GM23248 (cell line): ENCODE results near the gene TTF1. TPM values are rescaled to one million over a fixed set of nuclear protein-coding genes. Genes with fewer than 3 reads are reported as not detected.

ENCODE experiments used
- DNase-seq: peaks from one replicate; pipeline ENCODE4 v3.0.0-alpha.2; 2015
- H2AFZ ChIP-seq: fragments of 200-600 bp; sonication (generic); 2 replicates; pipeline ENCODE4 v1.6.1; 2016; ENCODE audit warnings: antibody characterized with exemption
- H3F3A ChIP-seq: fragments of 200-600 bp; sonication (generic); 2 replicates; pipeline ENCODE4 v1.6.1; 2016; ENCODE audit warnings: mild to moderate bottlenecking, antibody characterized with exemption, mixed run types; ENCODE audit not compliant: insufficient read depth
- H3K27ac ChIP-seq: fragments of 200-600 bp; sonication (generic); 2 replicates; pipeline ENCODE4 v1.5.1; 2016; ENCODE audit warnings: mild to moderate bottlenecking
- H3K27me3 ChIP-seq: fragments of 200-600 bp; sonication (generic); replicated peaks from 2 replicates; pipeline ENCODE4 v1.6.1; 2016; ENCODE audit warnings: mild to moderate bottlenecking; ENCODE audit not compliant: insufficient read depth
- H3K36me3 ChIP-seq: fragments of 200-600 bp; sonication (generic); 2 replicates; pipeline ENCODE4 v1.6.1; 2016; ENCODE audit warnings: low read depth, mild to moderate bottlenecking
- H3K4me1 ChIP-seq: fragments of 200-600 bp; sonication (generic); 2 replicates; pipeline ENCODE4 v1.6.1; 2016; ENCODE audit warnings: mild to moderate bottlenecking; ENCODE audit not compliant: insufficient read depth
- H3K4me2 ChIP-seq: fragments of 200-600 bp; sonication (generic); one replicate; pipeline ENCODE4 v1.6.1; 2016; ENCODE audit warnings: mild to moderate bottlenecking; ENCODE audit not compliant: unreplicated experiment
- H3K4me3 ChIP-seq: fragments of 200-600 bp; sonication (generic); 2 replicates; pipeline ENCODE4 v1.5.1; 2016; ENCODE audit warnings: mild to moderate bottlenecking
- H3K79me2 ChIP-seq: fragments of 200-600 bp; sonication (generic); 2 replicates; pipeline ENCODE4 v1.6.1; 2016; ENCODE audit warnings: mild to moderate bottlenecking; ENCODE audit not compliant: insufficient read depth
- H3K9ac ChIP-seq: fragments of 200-600 bp; sonication (generic); 2 replicates; pipeline ENCODE4 v1.6.1; 2016; ENCODE audit warnings: mild to moderate bottlenecking
- H3K9me2 ChIP-seq: fragments of 200-600 bp; sonication (generic); 2 replicates; pipeline ENCODE4 v1.6.1; 2016; ENCODE audit warnings: mixed run types, mild to moderate bottlenecking, moderate library complexity; ENCODE audit not compliant: insufficient read depth
- H3K9me3 ChIP-seq: fragments of 200-600 bp; sonication (generic); one replicate; pipeline ENCODE4 v1.6.1; 2017; ENCODE audit warnings: low read depth
- H4K20me1 ChIP-seq: fragments of 200-600 bp; sonication (generic); 2 replicates; pipeline ENCODE4 v1.6.0; 2016; ENCODE audit not compliant: insufficient read depth
- EZH2 ChIP-seq: fragments of 200-600 bp; sonication (generic); IDR thresholded peaks from 2 replicates; pipeline ENCODE4 v1.6.1; 2018; ENCODE audit warnings: antibody characterized with exemption, mild to moderate bottlenecking; ENCODE audit not compliant: insufficient read depth, poor library complexity, severe bottlenecking
- EZH2phosphoT487 ChIP-seq: fragments of 200-600 bp; sonication (generic); IDR thresholded peaks from 2 replicates; pipeline ENCODE4 v1.6.1; 2018; ENCODE audit warnings: antibody characterized with exemption, moderate library complexity, mild to moderate bottlenecking, low read depth; ENCODE audit not compliant: insufficient read depth
- WGBS, 2 experiments: methylation state at CpG; one replicate each; pipeline ENCODE4 v1.1.6; 2015 to 2017; ENCODE audit warnings: low lambda C conversion rate in 2 of 2, low coverage in 1 of 2; ENCODE audit errors: missing lambda C conversion rate in 2 of 2; 5-methylcytosine and 5-hydroxymethylcytosine counted together
- in situ Hi-C: fragments of 300-500 bp; cut with MboI; formaldehyde crosslinking; loops from 2 replicates; pipeline ENCODE4 v1.15.0; 2020
- polyA plus RNA-seq: library from polyadenylated mRNA; unstranded; fragments of >200 nt; fragmentation: Nextera tagmentation; extraction: Ambion mirVana; gene quantifications from 2 replicates; pipeline ENCODE4 v1.2.1, GENCODE V29; 2016
- total RNA-seq: library from RNA; depleted of rRNA; stranded (reverse); fragments of >200 nt; shearing (Covaris generic); gene quantifications from 2 replicates; pipeline ENCODE4 v1.2.3, GENCODE V29; 2014; rRNA removed

Gene TTF1
- total RNA-seq (3.2 and 6.7 TPM in 2 replicates), polyA plus RNA-seq (5.3 and 5.8 TPM in 2 replicates)

GRCh38 chr9:132406554-132407122 lies at the start of gene TTF1:
Gene TTF1 (minus strand): TSS chr9:132406840. CDS start chr9:132402821, 4,019 bp downstream.
- peaks cover 12% of the 10 kb centered on the region for H3K27me3 ChIP-seq
- in situ Hi-C loops, result no loop called here
- peak within 1 kb of the TSS; percentile 86 for H3K4me3 ChIP-seq
- H3K79me2 ChIP-seq, result peaks cover 50% of the 10 kb centered on the region
- H2AFZ ChIP-seq, result peak within 1 kb of the TSS; percentile 99
- H3K27ac ChIP-seq, result no peak within 1 kb of the TSS
- H3K4me1 ChIP-seq, result peaks cover 8% of the 10 kb centered on the region; the same call in 1 of the 2 replicates
- peak; percentile 95 for DNase-seq
- no peak for TF ChIP-seq EZH2
- TF ChIP-seq EZH2phosphoT487, result no peak
- peak within 1 kb of the TSS; percentile 94 for H3K4me2 ChIP-seq
- no peaks in the 10 kb centered on the region for H3K9me2 ChIP-seq
- H4K20me1 ChIP-seq, result no peaks in the 10 kb centered on the region
- H3K9ac ChIP-seq, result peak within 1 kb of the TSS; percentile 83
- H3K9me3 ChIP-seq, result no peaks in the 10 kb centered on the region
- 0 to 1% methylated on average over 33 of the region's 33 CpGs for WGBS, 2 experiments
- no peaks in the 10 kb centered on the region for H3F3A ChIP-seq
- H3K36me3 ChIP-seq, result peaks cover 6% of the 10 kb centered on the region; the same call in 1 of the 2 replicates

GRCh38 chr9:132456241-132456640 lies 49.6 kb upstream of the TTF1 start:
- in situ Hi-C loops, result no loop called here
- H3K36me3 ChIP-seq, result no peaks in the 10 kb centered on the region
- no peaks in the 10 kb centered on the region for H3K9me2 ChIP-seq
- H3K9me3 ChIP-seq, result no peaks in the 10 kb centered on the region
- H3K79me2 ChIP-seq, result no peaks in the 10 kb centered on the region
- TF ChIP-seq EZH2phosphoT487 (no peak), EZH2 (no peak)
- H3K9ac ChIP-seq, result no peak overlapping the region
- WGBS, 2 experiments, result 73 to 81% methylated on average over 8 of the region's 8 CpGs
- no peaks in the 10 kb centered on the region for H3K4me1 ChIP-seq
- H3K4me3 ChIP-seq, result no peak overlapping the region
- no peak for DNase-seq
- no peaks in the 10 kb centered on the region for H4K20me1 ChIP-seq
- no peaks in the 10 kb centered on the region for H3F3A ChIP-seq
- H3K4me2 ChIP-seq, result no peak overlapping the region
- no peak overlapping the region for H3K27ac ChIP-seq
- no peak overlapping the region for H2AFZ ChIP-seq
- peaks cover 30% of the 10 kb centered on the region for H3K27me3 ChIP-seq

- Histone ChIP-seq H3K79me2 (no peaks in the 10 kb centered on the region), H3K9ac (no peak overlapping the region), H3K9me2 (no peaks in the 10 kb centered on the region), H3K27me3 (peaks cover 32% of the 10 kb centered on the region), H2AFZ (no peak overlapping the region), H3K4me3 (no peak overlapping the region), H3K4me1 (no peaks in the 10 kb centered on the region), H4K20me1 (no peaks in the 10 kb centered on the region), H3K36me3 (no peaks in the 10 kb centered on the region), H3K9me3 (no peaks in the 10 kb centered on the region), H3K27ac (no peak overlapping the region), H3F3A (no peaks in the 10 kb centered on the region), H3K4me2 (no peak overlapping the region)
- WGBS, 2 experiments, result 70 to 72% methylated on average over 10 of the region's 10 CpGs
- TF ChIP-seq EZH2phosphoT487 (no peak), EZH2 (no peak)
- in situ Hi-C loops, result no loop called here
- DNase-seq, result no peak
Observed at GRCh38 chr9:132451276-132451675, 44.6 kb upstream of the TTF1 start.

GRCh38 chr9:132447902-132448301 lies 41.3 kb upstream of the TTF1 start:
- H3K9me2 ChIP-seq, result no peaks in the 10 kb centered on the region
- H3K36me3 ChIP-seq, result no peaks in the 10 kb centered on the region
- 59 to 63% methylated on average over 4 of the region's 4 CpGs for WGBS, 2 experiments
- no peak overlapping the region for H3K4me3 ChIP-seq
- H3K27me3 ChIP-seq, result peaks cover 33% of the 10 kb centered on the region
- H3K79me2 ChIP-seq, result no peaks in the 10 kb centered on the region
- H3F3A ChIP-seq, result no peaks in the 10 kb centered on the region
- H3K27ac ChIP-seq, result no peak overlapping the region
- H3K9me3 ChIP-seq, result no peaks in the 10 kb centered on the region
- no peak overlapping the region for H3K9ac ChIP-seq
- DNase-seq, result no peak
- H3K4me1 ChIP-seq, result no peaks in the 10 kb centered on the region
- no peak overlapping the region for H3K4me2 ChIP-seq
- TF ChIP-seq EZH2phosphoT487, result no peak
- H4K20me1 ChIP-seq, result no peaks in the 10 kb centered on the region
- H2AFZ ChIP-seq, result no peak overlapping the region
- in situ Hi-C loops, result no loop called here
